Vagina (tissue), 2 donors: ENCODE measurements around the gene BAAT.

Source experiments
- POLR2A ChIP-seq, 2 donors: fragments of 450-650 bp; IDR thresholded peaks; one replicate each; pipeline ENCODE4 v1.6.1; 2017; ENCODE audit warnings: antibody characterized with exemption in 2 of 2, mild to moderate bottlenecking in 2 of 2, moderate library complexity in 2 of 2
- POLR2AphosphoS5 ChIP-seq, 2 donors: sonication (generic); formaldehyde crosslinking; IDR thresholded peaks; one replicate each; pipeline ENCODE4 v1.9.0; 2017; ENCODE audit warnings: antibody characterized with exemption in 2 of 2, mild to moderate bottlenecking in 2 of 2, low read depth in 1 of 2; ENCODE audit not compliant: insufficient read depth in 1 of 2
- TF ChIP-seq, protein P1 (sequence below), 3 experiments: fragments of 450-650 bp in 2 of 3; fragments of 200-600 bp in 1 of 3; sonication (generic) in 1 of 3; IDR thresholded peaks; one replicate each; pipeline ENCODE4 v1.5.1; 2017 to 2019; ENCODE audit warnings: antibody characterized with exemption in 3 of 3, mild to moderate bottlenecking in 2 of 3, moderate library complexity in 2 of 3

DNA sequence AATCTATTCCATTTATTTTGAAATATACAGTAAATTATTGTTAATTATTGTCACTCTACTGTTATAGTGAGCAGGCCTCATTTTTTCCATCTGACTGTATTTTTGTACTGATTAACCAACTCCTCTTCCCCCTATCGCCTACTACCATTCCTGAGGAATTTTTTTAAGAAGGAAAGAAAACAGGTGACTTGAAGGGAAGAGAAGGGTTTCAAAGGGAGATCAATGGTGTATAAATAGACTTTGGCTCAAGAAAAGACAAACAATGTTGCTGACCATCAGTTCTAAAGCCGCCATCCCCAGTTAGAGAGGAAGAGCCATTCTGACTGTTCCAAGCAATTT, 69.7 kb downstream of the BAAT start:
- TF ChIP-seq POLR2A (IDR thresholded peaks at IDR 0.05) (no peak), POLR2AphosphoS5 (IDR thresholded peaks at IDR 0.05; ENCODE audit: insufficient read depth in 1 of 2, low read depth in 1 of 2) (no peak)
- TF ChIP-seq, protein P1, sequence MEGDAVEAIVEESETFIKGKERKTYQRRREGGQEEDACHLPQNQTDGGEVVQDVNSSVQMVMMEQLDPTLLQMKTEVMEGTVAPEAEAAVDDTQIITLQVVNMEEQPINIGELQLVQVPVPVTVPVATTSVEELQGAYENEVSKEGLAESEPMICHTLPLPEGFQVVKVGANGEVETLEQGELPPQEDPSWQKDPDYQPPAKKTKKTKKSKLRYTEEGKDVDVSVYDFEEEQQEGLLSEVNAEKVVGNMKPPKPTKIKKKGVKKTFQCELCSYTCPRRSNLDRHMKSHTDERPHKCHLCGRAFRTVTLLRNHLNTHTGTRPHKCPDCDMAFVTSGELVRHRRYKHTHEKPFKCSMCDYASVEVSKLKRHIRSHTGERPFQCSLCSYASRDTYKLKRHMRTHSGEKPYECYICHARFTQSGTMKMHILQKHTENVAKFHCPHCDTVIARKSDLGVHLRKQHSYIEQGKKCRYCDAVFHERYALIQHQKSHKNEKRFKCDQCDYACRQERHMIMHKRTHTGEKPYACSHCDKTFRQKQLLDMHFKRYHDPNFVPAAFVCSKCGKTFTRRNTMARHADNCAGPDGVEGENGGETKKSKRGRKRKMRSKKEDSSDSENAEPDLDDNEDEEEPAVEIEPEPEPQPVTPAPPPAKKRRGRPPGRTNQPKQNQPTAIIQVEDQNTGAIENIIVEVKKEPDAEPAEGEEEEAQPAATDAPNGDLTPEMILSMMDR (IDR thresholded peaks at IDR 0.05): no peak
